A673 (cell line): ENCODE measurements around the gene ZNF177. TPM values are rescaled to one million over a fixed set of nuclear protein-coding genes. Genes with fewer than 3 reads are reported as not detected.

Source experiments
- BruUV-seq: library from RNA; stranded (reverse); fragments of 400-500 nt; replicated peaks from 2 replicates; lab custom pipeline; 2021; lab: Mats Ljungman, UMichigan
- CTCF ChIA-PET: fragments of 300-600 bp; sonication (Branson Sonifier 250); formaldehyde crosslinking; loops from one replicate; lab custom pipeline; 2022; ENCODE audit warnings: antibody characterized with exemption; lab: Charles Lee
- POLR2A ChIA-PET: fragments of 300-600 bp; sonication (Branson Sonifier 250); formaldehyde crosslinking; loops from one replicate; lab custom pipeline; 2022; ENCODE audit warnings: antibody characterized with exemption; ENCODE audit not compliant: low non-redundant PET; lab: Charles Lee
- DNase-seq: peaks from one replicate; pipeline ENCODE4 v3.0.0-alpha.2; 2015; ENCODE audit warnings: low spot score
- H3K27ac ChIP-seq: fragments of 200-600 bp; sonication (generic); 2 replicates; pipeline ENCODE4 v1.5.1; 2016; ENCODE audit warnings: mixed run types, low read depth, mild to moderate bottlenecking, mixed read lengths, antibody characterized with exemption, low read length; ENCODE audit not compliant: poor library complexity, severe bottlenecking
- H3K27me3 ChIP-seq: fragments of 200-600 bp; sonication (generic); replicated peaks from 2 replicates; pipeline ENCODE4 v1.6.1; 2017; ENCODE audit warnings: mixed run types, low read depth, mild to moderate bottlenecking, mixed read lengths, antibody characterized with exemption, low read length; ENCODE audit not compliant: insufficient read depth, poor library complexity
- H3K36me3 ChIP-seq: fragments of 200-600 bp; sonication (generic); 2 replicates; pipeline ENCODE4 v1.6.1; 2016; ENCODE audit warnings: mixed run types, mild to moderate bottlenecking, mixed read lengths, antibody characterized with exemption, low read length; ENCODE audit not compliant: insufficient read depth, poor library complexity, severe bottlenecking
- H3K4me1 ChIP-seq: fragments of 200-600 bp; sonication (generic); 2 replicates; pipeline ENCODE4 v1.6.1; 2017; ENCODE audit warnings: mixed run types, mild to moderate bottlenecking, mixed read lengths, antibody characterized with exemption, low read length; ENCODE audit not compliant: insufficient read depth, poor library complexity, severe bottlenecking
- H3K4me3 ChIP-seq: fragments of 200-600 bp; sonication (generic); 2 replicates; pipeline ENCODE4 v1.5.1; 2016; ENCODE audit warnings: low read depth, mixed run types, mild to moderate bottlenecking, mixed read lengths, low read length; ENCODE audit not compliant: poor library complexity, severe bottlenecking
- H3K9me3 ChIP-seq: fragments of 200-600 bp; sonication (generic); 2 replicates; pipeline ENCODE4 v1.6.1; 2016; ENCODE audit warnings: mixed run types, low read depth, mild to moderate bottlenecking, mixed read lengths, antibody characterized with exemption, low read length; ENCODE audit not compliant: poor library complexity, severe bottlenecking
- CTCF ChIP-seq: fragments of 300-800, 200-600 bp; sonication (generic); conservative IDR thresholded peaks from 2 replicates; pipeline ENCODE4 v1.5.1; 2017; ENCODE audit warnings: low read depth, mild to moderate bottlenecking, antibody characterized with exemption, low read length, moderate library complexity, mixed read lengths
- EZH2 ChIP-seq: fragments of 200-600 bp; sonication (generic); IDR thresholded peaks from 2 replicates; pipeline ENCODE4 v1.6.1; 2017; ENCODE audit warnings: borderline replicate concordance, low read depth, mild to moderate bottlenecking, mixed read lengths, antibody characterized with exemption, low read length; ENCODE audit not compliant: poor library complexity, severe bottlenecking
- intact Hi-C: fragments of 100-400 bp; cut with micrococcal nuclease; formaldehyde crosslinking; loops from one replicate; pipeline ENCODE4 v1.10.0; 2022; ENCODE audit not compliant: unreplicated experiment
- total RNA-seq: library from RNA; stranded (reverse); gene quantifications from 2 replicates; pipeline ENCODE4 v1.2.3, GENCODE V29; 2021

The ZNF177 gene
- total RNA-seq, 1 experiment from 2014 or later: 3.8 TPM

GRCh38 chr19:9353011-9353410 lies 9.8 kb upstream of the ZNF177 start:
- no peak for DNase-seq
- no peak overlapping the region for H3K4me3 ChIP-seq
- ChIA-PET CTCF (no interaction called here), POLR2A (no interaction called here)
- intact Hi-C loops: no loop called here
- no peaks in the 10 kb centered on the region for H3K36me3 ChIP-seq
- no peaks in the 10 kb centered on the region for H3K4me1 ChIP-seq
- no TSS peak for BruUV-seq
- peaks cover 24% of the 10 kb centered on the region for H3K9me3 ChIP-seq
- no peaks in the 10 kb centered on the region for H3K27me3 ChIP-seq
- no peak overlapping the region for H3K27ac ChIP-seq
- TF ChIP-seq EZH2 (no peak), CTCF (no peak)

GRCh38 chr19:9354651-9355050 lies 8.2 kb upstream of the ZNF177 start:
- ChIA-PET POLR2A (no interaction called here), CTCF (no interaction called here)
- H3K9me3 ChIP-seq: peaks cover 17% of the 10 kb centered on the region
- H3K27ac ChIP-seq: no peak overlapping the region
- no peaks in the 10 kb centered on the region for H3K4me1 ChIP-seq
- H3K36me3 ChIP-seq: no peaks in the 10 kb centered on the region
- no TSS peak for BruUV-seq
- H3K27me3 ChIP-seq: no peaks in the 10 kb centered on the region
- DNase-seq: no peak
- intact Hi-C loops: no loop called here
- no peak overlapping the region for H3K4me3 ChIP-seq
- TF ChIP-seq CTCF (no peak), EZH2 (no peak)

- Histone ChIP-seq H3K4me3 (no peak overlapping the region), H3K27me3 (no peaks in the 10 kb centered on the region), H3K27ac (no peak overlapping the region), H3K9me3 (peaks cover 53% of the 10 kb centered on the region), H3K4me1 (no peaks in the 10 kb centered on the region), H3K36me3 (no peaks in the 10 kb centered on the region)
- no peak for DNase-seq
- no TSS peak for BruUV-seq
- CTCF ChIA-PET: no interaction called here
- POLR2A ChIA-PET: interaction anchor here (0.7 kb wide), 1 partner anchor 31 kb away, joined by 8 read pairs; no protein-coding TSS in a partner anchor
- no peak for TF ChIP-seq EZH2
- TF ChIP-seq CTCF: no peak
- intact Hi-C loops: no loop called here
Measured at GRCh38 chr19:9370738-9371619, 8.2 kb downstream of the ZNF177 start.
